WTC11 (cell line): ENCODE measurements around the gene USP47. TPM values are rescaled to one million over a fixed set of nuclear protein-coding genes. Genes with fewer than 3 reads are reported as not detected.

Experiments
- ATAC-seq: fragments of 200-7000 bp; cut with Tn5 transposase; 2 replicates; pipeline ENCODE4 v1.10.0; 2021; ENCODE audit warnings: mild to moderate bottlenecking, moderate library complexity
- CTCF ChIA-PET: fragments of 300-600 bp; sonication (Branson Sonifier 250); formaldehyde crosslinking; loops from one replicate; lab custom pipeline; 2021; ENCODE audit warnings: antibody characterized with exemption; lab: Charles Lee
- POLR2A ChIA-PET: fragments of 350-600 bp; sonication (Branson Sonifier 250); formaldehyde crosslinking; loops from one replicate; lab custom pipeline; 2021; ENCODE audit warnings: antibody characterized with exemption; lab: Charles Lee
- DNase-seq: peaks from one replicate; pipeline ENCODE4 v3.0.0; 2021; ENCODE audit warnings: low spot score
- H3K27ac Mint-ChIP-seq: 2 replicates; pipeline ENCODE4 v1.8.0; 2021; ENCODE audit warnings: mixed read lengths
- H3K27me3 Mint-ChIP-seq: 2 replicates; pipeline ENCODE4 v1.8.0; 2021; ENCODE audit warnings: low read depth, mild to moderate bottlenecking, moderate library complexity, mixed read lengths
- H3K36me3 Mint-ChIP-seq: 2 replicates; pipeline ENCODE4 v1.8.0; 2021; ENCODE audit warnings: mixed read lengths
- H3K4me1 Mint-ChIP-seq: 2 replicates; pipeline ENCODE4 v1.8.0; 2022; ENCODE audit warnings: mixed read lengths
- H3K4me3 Mint-ChIP-seq: 2 replicates; pipeline ENCODE4 v1.8.0; 2021; ENCODE audit warnings: mild to moderate bottlenecking, moderate library complexity, mixed read lengths
- H3K9me3 Mint-ChIP-seq: 2 replicates; pipeline ENCODE4 v1.8.0; 2021; ENCODE audit warnings: mixed read lengths
- ATF1 ChIP-seq: sonication (generic); formaldehyde crosslinking; IDR thresholded peaks from 2 replicates; pipeline ENCODE4 v1.8.1; 2023; ENCODE audit warnings: mild to moderate bottlenecking, moderate library complexity, missing genetic modification reagents
- CBFB ChIP-seq: sonication (generic); formaldehyde crosslinking; IDR thresholded peaks from 2 replicates; pipeline ENCODE4 v1.8.1; 2022; ENCODE audit warnings: mild to moderate bottlenecking, low read depth, missing genetic modification reagents
- CREM ChIP-seq: sonication (generic); formaldehyde crosslinking; IDR thresholded peaks from 2 replicates; pipeline ENCODE4 v1.8.1; 2022; ENCODE audit warnings: mild to moderate bottlenecking, missing genetic modification reagents, moderate library complexity
- ELF4 ChIP-seq: sonication (generic); formaldehyde crosslinking; IDR thresholded peaks from 2 replicates; pipeline ENCODE4 v1.8.1; 2022; ENCODE audit warnings: low read depth, mild to moderate bottlenecking, moderate library complexity, missing genetic modification reagents
- GRHL2 ChIP-seq: fragments of 250-450 bp; sonication (Bioruptor Pico); IDR thresholded peaks from 2 replicates; pipeline ENCODE4 v1.8.0; 2022; ENCODE audit warnings: mild to moderate bottlenecking, moderate library complexity; ENCODE audit not compliant: insufficient replicate concordance, severe bottlenecking
- JUN ChIP-seq: sonication (generic); formaldehyde crosslinking; IDR thresholded peaks from 2 replicates; pipeline ENCODE4 v1.8.0; 2023; ENCODE audit warnings: mild to moderate bottlenecking, missing genetic modification reagents
- MXD4 ChIP-seq: fragments of 250-450 bp; sonication (Bioruptor Pico); IDR thresholded peaks from 2 replicates; pipeline ENCODE4 v1.8.0; 2021; ENCODE audit warnings: mild to moderate bottlenecking, moderate library complexity, borderline replicate concordance
- NR3C1 ChIP-seq: sonication (generic); formaldehyde crosslinking; conservative IDR thresholded peaks from 2 replicates; pipeline ENCODE4 v1.8.1; 2023; ENCODE audit warnings: low read depth, mild to moderate bottlenecking, missing genetic modification reagents
- RELA ChIP-seq: sonication (generic); formaldehyde crosslinking; IDR thresholded peaks from 2 replicates; pipeline ENCODE4 v1.8.1; 2022; ENCODE audit warnings: missing genetic modification reagents, mild to moderate bottlenecking, borderline replicate concordance
- SP1 ChIP-seq: sonication (generic); formaldehyde crosslinking; conservative IDR thresholded peaks from 2 replicates; pipeline ENCODE4 v1.8.1; 2022; ENCODE audit warnings: missing genetic modification reagents
- TCF7 ChIP-seq: sonication (generic); formaldehyde crosslinking; IDR thresholded peaks from 2 replicates; pipeline ENCODE4 v1.8.0; 2022; ENCODE audit warnings: mild to moderate bottlenecking, low read depth, missing genetic modification reagents, moderate library complexity
- ZNF219 ChIP-seq: sonication (generic); formaldehyde crosslinking; IDR thresholded peaks from 2 replicates; pipeline ENCODE4 v1.8.0; 2023; ENCODE audit warnings: missing genetic modification reagents, mild to moderate bottlenecking, borderline replicate concordance
- ZNF263 ChIP-seq: sonication (generic); formaldehyde crosslinking; IDR thresholded peaks from 2 replicates; pipeline ENCODE4 v1.8.1; 2022; ENCODE audit warnings: low read depth, mild to moderate bottlenecking, moderate library complexity, missing genetic modification reagents
- ZNF423 ChIP-seq: fragments of 250-450 bp; sonication (Bioruptor Pico); IDR thresholded peaks from 2 replicates; pipeline ENCODE4 v2.1.2; 2022; ENCODE audit warnings: mild to moderate bottlenecking, moderate library complexity
- ZNF671 ChIP-seq: fragments of 250-450 bp; sonication (Bioruptor Pico); IDR thresholded peaks from 2 replicates; pipeline ENCODE4 v1.8.0; 2021; ENCODE audit warnings: mild to moderate bottlenecking
- total RNA-seq: library from RNA; stranded (reverse); gene quantifications from 3 replicates; pipeline ENCODE4 v1.2.3, GENCODE V29; 2021
- TF ChIP-seq, protein P1 (sequence below): sonication (generic); formaldehyde crosslinking; IDR thresholded peaks from 2 replicates; pipeline ENCODE4 v1.8.1; 2023; ENCODE audit warnings: mild to moderate bottlenecking, missing genetic modification reagents
- TF ChIP-seq, protein P2 (sequence below): sonication (generic); formaldehyde crosslinking; IDR thresholded peaks from 2 replicates; pipeline ENCODE4 v1.8.1; 2023; ENCODE audit warnings: mild to moderate bottlenecking, missing genetic modification reagents, borderline replicate concordance
- TF ChIP-seq, protein P3 (sequence below): sonication (generic); formaldehyde crosslinking; IDR thresholded peaks from 2 replicates; pipeline ENCODE4 v1.8.1; 2022; ENCODE audit warnings: mild to moderate bottlenecking, missing genetic modification reagents, moderate library complexity, borderline replicate concordance
- TF ChIP-seq, protein P4 (sequence below): sonication (generic); formaldehyde crosslinking; conservative IDR thresholded peaks from 2 replicates; pipeline ENCODE4 v1.8.1; 2022; ENCODE audit warnings: mild to moderate bottlenecking, missing genetic modification reagents
- TF ChIP-seq, protein P5 (sequence below): fragments of 250-450 bp; sonication (Bioruptor Pico); IDR thresholded peaks from 2 replicates; pipeline ENCODE4 v2.1.2; 2022; ENCODE audit warnings: mild to moderate bottlenecking, moderate library complexity
- TF ChIP-seq, protein P6 (sequence below): sonication (generic); formaldehyde crosslinking; IDR thresholded peaks from 2 replicates; pipeline ENCODE4 v1.8.1; 2023; ENCODE audit warnings: mild to moderate bottlenecking, moderate library complexity, missing genetic modification reagents
- TF ChIP-seq, protein P7 (sequence below): sonication (generic); formaldehyde crosslinking; IDR thresholded peaks from 2 replicates; pipeline ENCODE4 v1.8.1; 2023; ENCODE audit warnings: mild to moderate bottlenecking, missing genetic modification reagents
- TF ChIP-seq, protein P8 (sequence below): sonication (generic); formaldehyde crosslinking; IDR thresholded peaks from 2 replicates; pipeline ENCODE4 v1.8.1; 2023; ENCODE audit warnings: mild to moderate bottlenecking, missing genetic modification reagents, moderate library complexity

USP47 gene
- total RNA-seq, 1 experiment from 2014 or later, result 19.7 TPM

DNA sequence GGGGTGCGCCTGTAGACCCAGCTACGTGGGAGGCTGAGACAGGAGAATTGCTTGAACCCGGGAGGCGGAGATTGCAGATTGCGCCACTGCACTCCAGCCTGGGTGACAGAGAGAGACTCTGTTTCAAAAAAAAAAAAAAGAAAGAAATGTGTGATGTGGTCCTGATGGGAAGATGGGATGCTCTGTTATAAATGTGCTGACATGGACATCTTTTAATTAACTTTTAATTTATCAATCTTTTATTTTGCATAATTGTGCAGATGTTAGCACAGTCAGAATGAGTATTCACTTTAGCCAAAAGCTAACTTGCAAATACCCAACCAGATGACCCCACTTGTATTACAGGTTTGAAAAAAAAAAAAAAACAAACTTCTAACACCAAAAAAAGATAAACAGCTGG, 23.8 kb upstream of the USP47 start (continued):
- TF ChIP-seq, protein P1, sequence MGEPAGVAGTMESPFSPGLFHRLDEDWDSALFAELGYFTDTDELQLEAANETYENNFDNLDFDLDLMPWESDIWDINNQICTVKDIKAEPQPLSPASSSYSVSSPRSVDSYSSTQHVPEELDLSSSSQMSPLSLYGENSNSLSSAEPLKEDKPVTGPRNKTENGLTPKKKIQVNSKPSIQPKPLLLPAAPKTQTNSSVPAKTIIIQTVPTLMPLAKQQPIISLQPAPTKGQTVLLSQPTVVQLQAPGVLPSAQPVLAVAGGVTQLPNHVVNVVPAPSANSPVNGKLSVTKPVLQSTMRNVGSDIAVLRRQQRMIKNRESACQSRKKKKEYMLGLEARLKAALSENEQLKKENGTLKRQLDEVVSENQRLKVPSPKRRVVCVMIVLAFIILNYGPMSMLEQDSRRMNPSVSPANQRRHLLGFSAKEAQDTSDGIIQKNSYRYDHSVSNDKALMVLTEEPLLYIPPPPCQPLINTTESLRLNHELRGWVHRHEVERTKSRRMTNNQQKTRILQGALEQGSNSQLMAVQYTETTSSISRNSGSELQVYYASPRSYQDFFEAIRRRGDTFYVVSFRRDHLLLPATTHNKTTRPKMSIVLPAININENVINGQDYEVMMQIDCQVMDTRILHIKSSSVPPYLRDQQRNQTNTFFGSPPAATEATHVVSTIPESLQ (CRISPR knock-in tag), result no peak
- TF ChIP-seq MXD4, result no peak
- TF ChIP-seq CREM (CRISPR knock-in tag), result no peak
- TF ChIP-seq, protein P2, sequence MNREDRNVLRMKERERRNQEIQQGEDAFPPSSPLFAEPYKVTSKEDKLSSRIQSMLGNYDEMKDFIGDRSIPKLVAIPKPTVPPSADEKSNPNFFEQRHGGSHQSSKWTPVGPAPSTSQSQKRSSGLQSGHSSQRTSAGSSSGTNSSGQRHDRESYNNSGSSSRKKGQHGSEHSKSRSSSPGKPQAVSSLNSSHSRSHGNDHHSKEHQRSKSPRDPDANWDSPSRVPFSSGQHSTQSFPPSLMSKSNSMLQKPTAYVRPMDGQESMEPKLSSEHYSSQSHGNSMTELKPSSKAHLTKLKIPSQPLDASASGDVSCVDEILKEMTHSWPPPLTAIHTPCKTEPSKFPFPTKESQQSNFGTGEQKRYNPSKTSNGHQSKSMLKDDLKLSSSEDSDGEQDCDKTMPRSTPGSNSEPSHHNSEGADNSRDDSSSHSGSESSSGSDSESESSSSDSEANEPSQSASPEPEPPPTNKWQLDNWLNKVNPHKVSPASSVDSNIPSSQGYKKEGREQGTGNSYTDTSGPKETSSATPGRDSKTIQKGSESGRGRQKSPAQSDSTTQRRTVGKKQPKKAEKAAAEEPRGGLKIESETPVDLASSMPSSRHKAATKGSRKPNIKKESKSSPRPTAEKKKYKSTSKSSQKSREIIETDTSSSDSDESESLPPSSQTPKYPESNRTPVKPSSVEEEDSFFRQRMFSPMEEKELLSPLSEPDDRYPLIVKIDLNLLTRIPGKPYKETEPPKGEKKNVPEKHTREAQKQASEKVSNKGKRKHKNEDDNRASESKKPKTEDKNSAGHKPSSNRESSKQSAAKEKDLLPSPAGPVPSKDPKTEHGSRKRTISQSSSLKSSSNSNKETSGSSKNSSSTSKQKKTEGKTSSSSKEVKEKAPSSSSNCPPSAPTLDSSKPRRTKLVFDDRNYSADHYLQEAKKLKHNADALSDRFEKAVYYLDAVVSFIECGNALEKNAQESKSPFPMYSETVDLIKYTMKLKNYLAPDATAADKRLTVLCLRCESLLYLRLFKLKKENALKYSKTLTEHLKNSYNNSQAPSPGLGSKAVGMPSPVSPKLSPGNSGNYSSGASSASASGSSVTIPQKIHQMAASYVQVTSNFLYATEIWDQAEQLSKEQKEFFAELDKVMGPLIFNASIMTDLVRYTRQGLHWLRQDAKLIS (CRISPR knock-in tag), result no peak
- TF ChIP-seq GRHL2 (CRISPR knock-in tag), result no peak
- no peak for TF ChIP-seq ZNF263 (CRISPR knock-in tag)
- TF ChIP-seq ZNF671 (CRISPR knock-in tag), result no peak
- TF ChIP-seq NR3C1 (CRISPR knock-in tag), result no peak
- TF ChIP-seq, protein P3, sequence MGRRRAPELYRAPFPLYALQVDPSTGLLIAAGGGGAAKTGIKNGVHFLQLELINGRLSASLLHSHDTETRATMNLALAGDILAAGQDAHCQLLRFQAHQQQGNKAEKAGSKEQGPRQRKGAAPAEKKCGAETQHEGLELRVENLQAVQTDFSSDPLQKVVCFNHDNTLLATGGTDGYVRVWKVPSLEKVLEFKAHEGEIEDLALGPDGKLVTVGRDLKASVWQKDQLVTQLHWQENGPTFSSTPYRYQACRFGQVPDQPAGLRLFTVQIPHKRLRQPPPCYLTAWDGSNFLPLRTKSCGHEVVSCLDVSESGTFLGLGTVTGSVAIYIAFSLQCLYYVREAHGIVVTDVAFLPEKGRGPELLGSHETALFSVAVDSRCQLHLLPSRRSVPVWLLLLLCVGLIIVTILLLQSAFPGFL (CRISPR knock-in tag), result no peak
- TF ChIP-seq, protein P4, sequence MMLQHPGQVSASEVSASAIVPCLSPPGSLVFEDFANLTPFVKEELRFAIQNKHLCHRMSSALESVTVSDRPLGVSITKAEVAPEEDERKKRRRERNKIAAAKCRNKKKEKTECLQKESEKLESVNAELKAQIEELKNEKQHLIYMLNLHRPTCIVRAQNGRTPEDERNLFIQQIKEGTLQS, result no peak
- TF ChIP-seq JUN (CRISPR knock-in tag), result no peak
- TF ChIP-seq, protein P5, sequence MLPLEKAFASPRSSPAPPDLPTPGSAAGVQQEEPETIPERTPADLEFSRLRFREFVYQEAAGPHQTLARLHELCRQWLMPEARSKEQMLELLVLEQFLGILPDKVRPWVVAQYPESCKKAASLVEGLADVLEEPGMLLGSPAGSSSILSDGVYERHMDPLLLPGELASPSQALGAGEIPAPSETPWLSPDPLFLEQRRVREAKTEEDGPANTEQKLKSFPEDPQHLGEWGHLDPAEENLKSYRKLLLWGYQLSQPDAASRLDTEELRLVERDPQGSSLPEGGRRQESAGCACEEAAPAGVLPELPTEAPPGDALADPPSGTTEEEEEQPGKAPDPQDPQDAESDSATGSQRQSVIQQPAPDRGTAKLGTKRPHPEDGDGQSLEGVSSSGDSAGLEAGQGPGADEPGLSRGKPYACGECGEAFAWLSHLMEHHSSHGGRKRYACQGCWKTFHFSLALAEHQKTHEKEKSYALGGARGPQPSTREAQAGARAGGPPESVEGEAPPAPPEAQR (CRISPR knock-in tag), result no peak

DNA sequence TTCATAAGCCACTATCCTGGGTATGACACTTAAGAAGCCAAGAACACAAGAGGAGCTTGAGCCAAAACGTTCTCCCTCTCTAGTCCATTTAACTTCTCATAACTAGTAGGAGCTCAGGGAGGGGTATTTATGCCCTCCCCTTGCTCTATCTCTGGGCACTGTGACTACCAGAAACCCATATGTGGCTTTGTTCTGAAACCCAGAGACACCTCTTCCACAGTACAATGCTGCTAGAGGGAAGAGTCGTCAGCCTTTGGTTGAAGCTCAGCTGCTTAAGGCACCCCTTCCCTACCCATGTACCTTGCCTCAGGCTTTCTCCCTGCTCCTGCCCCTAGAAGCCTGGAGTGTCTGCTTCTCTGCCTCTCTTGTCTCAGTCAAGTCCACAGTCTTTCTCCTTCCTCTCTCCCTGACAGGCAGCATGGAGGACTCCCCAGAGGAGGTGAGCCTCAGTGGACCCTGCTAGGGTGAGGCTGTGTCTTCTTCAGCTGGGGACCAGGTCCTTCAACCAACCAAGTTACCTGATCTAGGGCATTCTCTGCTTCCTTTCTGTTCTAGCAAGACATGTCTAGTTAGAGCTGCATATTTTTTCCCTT, 23.1 kb upstream of the USP47 start:
- Mint-ChIP-seq H3K27ac (no peak overlapping the region), H3K27me3 (no peaks in the 10 kb centered on the region; the same call in 1 of the 2 replicates), H3K36me3 (peaks cover under 1% of the 10 kb centered on the region; the same call in 1 of the 2 replicates), H3K4me3 (no peak overlapping the region), H3K4me1 (no peaks in the 10 kb centered on the region), H3K9me3 (peaks cover 2% of the 10 kb centered on the region)
- DNase-seq (no peak), ATAC-seq (no peak)
- ChIA-PET CTCF (interaction anchor here (0.8 kb wide), 1 partner anchor 19 kb away, joined by 4 read pairs; no protein-coding TSS in a partner anchor), POLR2A (interaction anchor here (0.6 kb wide), 1 partner anchor 52 kb away, joined by 3 read pairs; no protein-coding TSS in a partner anchor)
- TF ChIP-seq GRHL2 (CRISPR knock-in tag) (no peak), MXD4 (no peak), ATF1 (CRISPR knock-in tag) (no peak), CBFB (CRISPR knock-in tag) (no peak), ZNF219 (CRISPR knock-in tag) (no peak), TCF7 (CRISPR knock-in tag) (no peak), RELA (CRISPR knock-in tag) (no peak), ELF4 (CRISPR knock-in tag) (no peak), SP1 (CRISPR knock-in tag) (no peak), ZNF423 (no peak)
- TF ChIP-seq, protein P6, sequence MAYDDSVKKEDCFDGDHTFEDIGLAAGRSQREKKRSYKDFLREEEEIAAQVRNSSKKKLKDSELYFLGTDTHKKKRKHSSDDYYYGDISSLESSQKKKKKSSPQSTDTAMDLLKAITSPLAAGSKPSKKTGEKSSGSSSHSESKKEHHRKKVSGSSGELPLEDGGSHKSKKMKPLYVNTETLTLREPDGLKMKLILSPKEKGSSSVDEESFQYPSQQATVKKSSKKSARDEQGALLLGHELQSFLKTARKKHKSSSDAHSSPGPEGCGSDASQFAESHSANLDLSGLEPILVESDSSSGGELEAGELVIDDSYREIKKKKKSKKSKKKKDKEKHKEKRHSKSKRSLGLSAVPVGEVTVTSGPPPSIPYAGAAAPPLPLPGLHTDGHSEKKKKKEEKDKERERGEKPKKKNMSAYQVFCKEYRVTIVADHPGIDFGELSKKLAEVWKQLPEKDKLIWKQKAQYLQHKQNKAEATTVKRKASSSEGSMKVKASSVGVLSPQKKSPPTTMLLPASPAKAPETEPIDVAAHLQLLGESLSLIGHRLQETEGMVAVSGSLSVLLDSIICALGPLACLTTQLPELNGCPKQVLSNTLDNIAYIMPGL (CRISPR knock-in tag), result no peak
- TF ChIP-seq, protein P7, sequence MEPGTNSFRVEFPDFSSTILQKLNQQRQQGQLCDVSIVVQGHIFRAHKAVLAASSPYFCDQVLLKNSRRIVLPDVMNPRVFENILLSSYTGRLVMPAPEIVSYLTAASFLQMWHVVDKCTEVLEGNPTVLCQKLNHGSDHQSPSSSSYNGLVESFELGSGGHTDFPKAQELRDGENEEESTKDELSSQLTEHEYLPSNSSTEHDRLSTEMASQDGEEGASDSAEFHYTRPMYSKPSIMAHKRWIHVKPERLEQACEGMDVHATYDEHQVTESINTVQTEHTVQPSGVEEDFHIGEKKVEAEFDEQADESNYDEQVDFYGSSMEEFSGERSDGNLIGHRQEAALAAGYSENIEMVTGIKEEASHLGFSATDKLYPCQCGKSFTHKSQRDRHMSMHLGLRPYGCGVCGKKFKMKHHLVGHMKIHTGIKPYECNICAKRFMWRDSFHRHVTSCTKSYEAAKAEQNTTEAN (CRISPR knock-in tag), result no peak
- TF ChIP-seq, protein P8, sequence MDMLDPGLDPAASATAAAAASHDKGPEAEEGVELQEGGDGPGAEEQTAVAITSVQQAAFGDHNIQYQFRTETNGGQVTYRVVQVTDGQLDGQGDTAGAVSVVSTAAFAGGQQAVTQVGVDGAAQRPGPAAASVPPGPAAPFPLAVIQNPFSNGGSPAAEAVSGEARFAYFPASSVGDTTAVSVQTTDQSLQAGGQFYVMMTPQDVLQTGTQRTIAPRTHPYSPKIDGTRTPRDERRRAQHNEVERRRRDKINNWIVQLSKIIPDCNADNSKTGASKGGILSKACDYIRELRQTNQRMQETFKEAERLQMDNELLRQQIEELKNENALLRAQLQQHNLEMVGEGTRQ (CRISPR knock-in tag), result no peak
